Large intestine (tissue), 12 donors: ENCODE data around the gene GUCD1. TPM values are rescaled to one million over a fixed set of nuclear protein-coding genes. Genes with fewer than 3 reads are reported as not detected.
"Not testable (repeated sequence)": the region's sequence is repeated elsewhere in the genome, so short reads cannot be mapped to it uniquely, and the experiment has no call there.

Source experiments
- DNase-seq, 2 donors: peaks; one replicate each; pipeline versions ENCODE4 v3.0.0 to v3.0.0-alpha.2; 2013
- H3K27ac ChIP-seq: one replicate; pipeline ENCODE4 v1.5.1; 2013; ENCODE audit warnings: low read length
- H3K27me3 ChIP-seq: 2 replicates; pipeline ENCODE4 v1.6.1; 2013; ENCODE audit warnings: low read length; ENCODE audit not compliant: control insufficient read depth, insufficient read depth
- H3K36me3 ChIP-seq: 2 replicates; pipeline ENCODE4 v1.6.1; 2013; ENCODE audit warnings: low read length; ENCODE audit not compliant: control insufficient read depth, insufficient read depth
- H3K4me1 ChIP-seq: one replicate; pipeline ENCODE4 v1.6.1; 2013; ENCODE audit warnings: low read length; ENCODE audit not compliant: control insufficient read depth, insufficient read depth
- H3K4me3 ChIP-seq: one replicate; pipeline ENCODE4 v1.5.1; 2013; ENCODE audit warnings: low read length
- H3K9me3 ChIP-seq: one replicate; pipeline ENCODE4 v1.6.1; 2013; ENCODE audit warnings: mild to moderate bottlenecking, low read depth, low read length, moderate library complexity; ENCODE audit not compliant: control insufficient read depth
- WGBS: methylation state at CpG from one replicate; pipeline ENCODE4 v1.1.5; 2013; ENCODE audit warnings: low lambda C conversion rate; ENCODE audit not compliant: insufficient coverage; 5-methylcytosine and 5-hydroxymethylcytosine counted together
- long read RNA-seq, 11 donors: transcript quantifications; one replicate each; lab custom pipeline, GENCODE V29; 2026
- polyA plus RNA-seq: library from polyadenylated mRNA; unstranded; fragments of 120-200 nt; gene quantifications from one replicate; pipeline ENCODE4 v1.2.1, GENCODE V29; 2013

The GUCD1 gene
- polyA plus RNA-seq, result 140 TPM
- long read RNA-seq, donor 1, partial matches to known transcripts, result 0 of 10 reads
- long read RNA-seq, donor 1, other reads (novel, unspliced or antisense), result 0 of 10 reads
- long read RNA-seq, donor 2, transcript GUCD1-212 (2 exons, 510 nt), result minor isoform, 5 of 512 reads
- long read RNA-seq, donor 2, transcript GUCD1-203 (6 exons, 1,606 nt), result minor isoform, 5 of 512 reads
- long read RNA-seq, donor 2, transcript GUCD1-206 (6 exons, 3,613 nt), result major isoform, 14 of 512 reads
- long read RNA-seq, donor 2, partial matches to known transcripts, result 473 of 512 reads
- long read RNA-seq, donor 2, other reads (novel, unspliced or antisense), result 13 of 512 reads
- long read RNA-seq, donor 3, transcript GUCD1-206 (6 exons, 3,613 nt), result major isoform, 19 of 562 reads
- long read RNA-seq, donor 3, transcript GUCD1-212 (2 exons, 510 nt), result minor isoform, 9 of 562 reads
- long read RNA-seq, donor 3, partial matches to known transcripts, result 242 of 562 reads
- long read RNA-seq, donor 3, other reads (novel, unspliced or antisense), result 289 of 562 reads
- long read RNA-seq, donor 4, partial matches to known transcripts, result 0 of 3 reads
- long read RNA-seq, donor 4, other reads (novel, unspliced or antisense), result 0 of 3 reads
- long read RNA-seq, donor 5, transcript GUCD1-206 (6 exons, 3,613 nt), result major isoform, 6 of 12 reads
- long read RNA-seq, donor 5, partial matches to known transcripts, result 0 of 12 reads
- long read RNA-seq, donor 5, other reads (novel, unspliced or antisense), result 0 of 12 reads
- long read RNA-seq, donor 6, transcript GUCD1-212 (2 exons, 510 nt), result major isoform, 12 of 413 reads
- long read RNA-seq, donor 6, transcript GUCD1-206 (6 exons, 3,613 nt), result minor isoform, 7 of 413 reads
- long read RNA-seq, donor 6, partial matches to known transcripts, result 386 of 413 reads
- long read RNA-seq, donor 6, other reads (novel, unspliced or antisense), result 0 of 413 reads
- long read RNA-seq, donor 7, transcript GUCD1-206 (6 exons, 3,613 nt), result major isoform, 6 of 40 reads
- long read RNA-seq, donor 7, transcript GUCD1-212 (2 exons, 510 nt), result minor isoform, 5 of 40 reads
- long read RNA-seq, donor 7, partial matches to known transcripts, result 25 of 40 reads
- long read RNA-seq, donor 7, other reads (novel, unspliced or antisense), result 0 of 40 reads
- long read RNA-seq, donor 8, transcript GUCD1-212 (2 exons, 510 nt), result minor isoform, 10 of 428 reads
- long read RNA-seq, donor 8, transcript GUCD1-206 (6 exons, 3,613 nt), result major isoform, 14 of 428 reads
- long read RNA-seq, donor 8, partial matches to known transcripts, result 398 of 428 reads
- long read RNA-seq, donor 8, other reads (novel, unspliced or antisense), result 0 of 428 reads
- long read RNA-seq, donor 9, partial matches to known transcripts, result 23 of 34 reads
- long read RNA-seq, donor 9, other reads (novel, unspliced or antisense), result 0 of 34 reads
- long read RNA-seq, donor 10, transcript GUCD1-212 (2 exons, 510 nt), result minor isoform, 8 of 366 reads
- long read RNA-seq, donor 10, transcript GUCD1-206 (6 exons, 3,613 nt), result major isoform, 11 of 366 reads
- long read RNA-seq, donor 10, partial matches to known transcripts, result 330 of 366 reads
- long read RNA-seq, donor 10, other reads (novel, unspliced or antisense), result 14 of 366 reads
- long read RNA-seq, donor 11, transcript GUCD1-206 (6 exons, 3,613 nt), result major isoform, 9 of 53 reads
- long read RNA-seq, donor 11, partial matches to known transcripts, result 41 of 53 reads
- long read RNA-seq, donor 11, other reads (novel, unspliced or antisense), result 0 of 53 reads

DNA sequence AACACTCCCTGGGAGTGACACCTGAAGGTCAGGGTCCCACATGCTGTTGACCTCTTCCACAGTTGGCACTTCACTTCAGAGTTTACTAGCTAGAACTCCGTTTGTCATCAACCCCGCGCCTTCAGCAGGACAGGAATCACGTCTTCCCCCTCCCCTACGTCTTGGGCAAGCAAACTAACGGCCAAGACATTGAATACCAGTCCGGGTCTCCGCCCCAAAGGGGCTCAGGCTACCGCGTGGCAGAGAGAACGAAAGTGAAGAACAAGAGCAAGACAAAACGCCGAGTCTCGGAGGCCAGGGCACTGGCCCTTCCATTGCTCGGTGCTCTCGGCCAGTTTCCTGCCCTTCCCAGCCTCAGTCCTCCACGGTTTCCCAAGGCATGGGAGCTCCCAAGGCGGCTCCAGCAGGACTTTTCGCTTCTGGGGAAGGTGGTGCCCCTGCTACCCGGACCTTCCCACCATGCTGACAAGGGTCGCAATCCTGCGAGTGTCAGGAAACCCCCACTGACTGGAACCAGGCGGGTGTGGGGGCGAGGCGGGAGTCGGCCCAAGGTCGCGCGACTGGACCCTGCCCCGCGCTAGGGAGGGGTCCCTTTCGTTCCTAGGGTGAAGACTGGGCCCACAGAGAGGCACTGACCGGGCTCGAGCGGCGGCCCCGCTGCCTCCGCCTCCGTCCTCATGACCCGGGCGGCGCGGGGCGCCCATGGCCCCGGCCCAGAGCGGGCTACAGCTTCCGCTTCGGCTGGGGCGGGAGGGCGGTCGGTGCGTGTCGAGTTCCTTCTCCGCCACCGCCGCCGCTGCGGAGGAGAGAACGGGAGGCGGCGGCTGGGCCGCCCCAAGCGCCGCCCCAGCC, at the start of gene GUCD1:
Gene GUCD1, minus strand, starts transcription at position 826 of the 852 bp plus-strand sequence. Its CDS starts 147 bp downstream, at position 679.
- H3K4me1 ChIP-seq, result peaks cover 48% of the 10 kb centered on the region
- H3K27ac ChIP-seq, result peak within 1 kb of the TSS; percentile 96
- H3K4me3 ChIP-seq, result peak within 1 kb of the TSS; percentile 93
- WGBS, result no CpG with 5 or more reads among the region's 64 CpGs
- H3K9me3 ChIP-seq, result no peaks in the 10 kb centered on the region
- peaks cover 44% of the 10 kb centered on the region for H3K36me3 ChIP-seq
- peak in 1 of 2 donors; percentile 35 for DNase-seq
- no peaks in the 10 kb centered on the region for H3K27me3 ChIP-seq

DNA sequence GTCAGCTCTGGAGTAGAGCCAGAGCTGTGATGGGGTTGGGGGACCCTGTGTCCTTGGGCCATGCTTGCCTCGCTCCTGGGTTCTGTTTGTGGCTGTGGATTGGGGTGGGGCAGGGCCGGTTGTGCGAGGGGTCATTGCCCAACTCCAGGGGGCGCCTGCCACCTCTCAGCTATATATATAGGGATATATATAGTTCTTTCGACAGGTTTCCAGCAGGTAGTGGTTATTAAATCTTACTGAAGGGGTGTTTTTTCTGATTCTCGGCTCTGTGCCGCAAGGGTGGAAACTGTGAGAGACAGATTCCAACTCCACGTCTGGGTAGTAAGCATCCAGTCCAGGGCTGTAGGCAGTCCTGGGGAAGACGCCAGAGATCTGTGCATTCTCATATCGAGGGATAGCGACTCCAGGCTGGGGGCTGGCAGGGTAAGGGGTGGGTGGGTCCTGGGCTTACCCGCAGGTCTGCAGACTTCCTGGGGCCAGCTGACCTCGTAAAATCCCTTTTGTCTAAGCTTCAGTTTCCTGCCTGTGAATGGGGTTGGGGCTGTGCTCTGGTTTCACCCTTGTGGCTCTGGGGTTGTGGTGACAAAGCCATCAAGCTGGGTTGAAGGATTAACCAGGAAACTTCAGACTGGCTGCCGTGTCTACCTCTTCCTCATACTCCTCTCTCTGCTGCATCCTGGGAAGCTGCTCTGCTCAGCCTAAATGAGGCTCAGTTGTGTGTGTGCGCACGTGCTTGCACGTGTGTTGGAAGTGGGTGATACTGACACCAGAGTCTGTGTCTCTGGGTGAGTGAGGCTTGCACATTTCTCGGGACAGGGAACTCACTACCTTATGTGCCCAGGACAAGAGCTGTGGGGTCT, 49.1 kb upstream of the GUCD1 start:
- peak in 1 of 2 donors; percentile 42 for DNase-seq

DNA sequence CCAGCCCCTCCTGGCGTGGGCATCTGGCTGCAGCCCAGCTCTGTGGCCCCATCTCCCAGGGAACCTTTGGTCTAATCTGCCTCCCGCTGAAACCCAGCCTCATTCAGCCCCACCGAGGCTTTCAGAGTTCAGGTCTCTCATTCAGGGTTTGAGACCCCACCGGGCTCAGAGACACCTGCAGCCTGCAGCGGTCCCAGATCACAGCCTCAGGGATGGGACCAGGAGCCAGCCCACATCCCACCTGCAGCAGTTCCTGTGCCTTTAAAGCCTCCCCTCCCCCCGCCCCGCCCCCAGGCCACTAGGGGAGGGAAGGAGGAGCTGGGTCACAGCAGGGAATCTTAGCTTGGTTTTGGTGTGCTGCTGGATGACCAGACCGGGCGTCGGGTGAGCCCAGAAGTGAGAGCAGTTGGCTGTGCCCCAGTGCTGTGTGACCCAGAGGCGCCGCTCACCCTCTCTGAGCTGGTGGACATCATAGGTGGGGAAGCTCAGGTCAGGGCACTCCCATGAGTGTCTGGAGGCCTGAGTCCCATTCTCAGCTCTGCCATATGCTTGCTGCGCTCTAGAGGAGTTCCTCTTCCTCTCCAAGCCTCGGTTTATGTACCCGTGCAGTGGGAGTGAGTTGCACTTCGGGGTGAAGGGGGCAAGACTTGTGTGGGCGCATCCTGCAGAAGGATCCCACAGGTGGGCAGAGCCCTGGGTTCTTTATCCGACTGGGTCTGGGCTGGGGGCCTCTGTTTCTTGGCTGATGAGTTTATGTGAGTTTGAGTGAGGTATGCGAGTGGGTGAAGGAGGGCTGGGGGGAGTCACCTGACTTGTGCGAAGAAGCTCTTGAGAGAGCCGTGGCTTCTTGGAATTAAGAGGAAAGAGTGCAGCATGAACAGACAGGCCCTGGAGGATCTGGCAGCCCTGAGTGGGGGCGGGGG, 48.2 kb upstream of the GUCD1 start, which contains the start of gene GGT1:
Gene GGT1, plus strand, starts transcription at position 347 of the 923 bp plus-strand sequence. CDS start 7,889 bp downstream, outside the sequence.
- no CpG with 5 or more reads among the region's 22 CpGs for WGBS
- peaks cover 26% of the 10 kb centered on the region for H3K4me1 ChIP-seq
- peak within 1 kb of the TSS; percentile 62 for H3K4me3 ChIP-seq
- peak within 1 kb of the TSS; percentile 92 for H3K27ac ChIP-seq
- H3K36me3 ChIP-seq, H3K27me3 ChIP-seq, H3K9me3 ChIP-seq: not testable (repeated sequence)
- peak in 1 of 2 donors; percentile 29 for DNase-seq

More for the DNA sequence above, 49.1 kb upstream of the GUCD1 start:
- peak overlapping the region; percentile 62 for H3K4me3 ChIP-seq
- not testable (repeated sequence) for H3K36me3 ChIP-seq, H3K9me3 ChIP-seq, H3K27me3 ChIP-seq
- WGBS, result no CpG with 5 or more reads among the region's 18 CpGs
- peaks cover 26% of the 10 kb centered on the region for H3K4me1 ChIP-seq
- H3K27ac ChIP-seq, result peak overlapping the region; percentile 92

DNA sequence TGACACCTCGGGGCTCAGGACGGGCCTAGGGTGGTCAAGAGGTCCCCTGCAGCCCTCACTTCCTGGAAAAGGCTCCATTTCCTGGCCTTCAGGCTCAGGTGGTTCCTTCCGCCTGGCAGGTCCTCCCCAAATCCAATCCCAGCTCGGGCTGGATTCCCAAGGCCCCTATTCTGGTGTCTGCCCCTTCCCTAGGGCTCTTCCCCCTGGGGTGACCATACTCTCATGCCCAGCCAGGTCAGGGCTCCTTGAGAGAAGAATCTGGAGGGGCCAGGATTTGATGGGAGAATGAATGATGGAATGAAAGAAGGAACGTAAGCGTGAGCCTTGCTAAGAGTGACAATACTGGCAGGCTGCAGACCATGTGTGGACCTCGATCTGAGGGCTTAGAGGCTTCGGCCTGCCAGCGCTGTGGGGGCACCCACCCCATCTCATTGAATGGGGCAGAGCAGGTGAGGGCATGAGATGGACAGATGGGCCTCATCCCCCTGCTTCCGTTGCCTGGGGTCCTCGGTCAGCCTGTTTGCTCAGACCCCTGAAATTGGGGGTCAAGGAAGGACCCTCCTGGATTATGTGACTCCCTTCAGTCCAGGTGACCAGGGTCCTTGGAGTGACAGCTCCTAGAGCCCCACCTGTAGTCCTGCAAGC, 47.3 kb upstream of the GUCD1 start:
- not testable (repeated sequence) for H3K4me3 ChIP-seq, H3K9me3 ChIP-seq, DNase-seq, H3K36me3 ChIP-seq, H3K27me3 ChIP-seq
- WGBS, result no CpG with 5 or more reads among the region's 11 CpGs
- Histone ChIP-seq H3K4me1 (peaks cover 26% of the 10 kb centered on the region), H3K27ac (peak overlapping the region; percentile 92)

DNA sequence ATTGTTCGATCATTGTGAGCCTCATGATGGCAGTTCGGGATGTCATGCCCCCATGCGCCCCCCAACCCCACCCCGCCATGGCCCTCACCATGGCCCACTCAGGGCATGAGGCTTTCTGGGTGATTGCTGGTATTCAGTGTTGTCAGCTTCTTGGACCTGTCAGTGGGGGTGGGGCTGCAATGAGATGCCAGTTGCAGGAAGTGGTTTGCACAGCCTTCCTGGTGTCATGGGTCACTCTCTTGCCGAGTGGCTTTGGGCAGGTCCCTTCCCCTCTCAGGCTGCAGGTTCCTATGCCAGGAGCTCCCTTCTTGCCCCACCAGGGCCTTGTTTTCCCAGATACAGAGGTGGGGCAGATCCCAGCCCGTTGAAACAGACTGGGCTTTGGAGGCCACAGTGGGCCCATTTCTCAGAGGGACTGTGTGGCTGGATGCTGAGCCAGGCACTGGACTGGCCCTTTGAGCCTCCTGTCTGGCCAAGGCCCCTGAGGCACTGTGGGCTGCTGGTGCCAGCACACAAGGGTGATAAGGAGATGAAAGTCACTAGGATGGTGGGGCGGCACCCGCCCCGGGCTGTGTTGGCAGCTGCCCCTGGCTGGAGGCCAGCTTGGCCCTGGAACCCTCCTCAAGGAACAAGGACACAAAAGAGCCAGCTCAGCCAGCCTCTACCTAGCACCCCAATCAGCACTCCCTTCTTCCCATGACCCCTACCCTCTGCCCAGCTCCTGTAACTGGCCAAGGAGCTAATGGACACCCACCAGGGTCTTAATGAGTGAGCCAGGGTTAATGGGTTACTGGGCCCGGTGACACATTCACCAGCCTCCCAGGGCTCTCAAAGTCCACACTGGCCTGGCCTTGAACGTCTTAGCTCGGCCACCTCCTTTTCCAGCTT, 46.5 kb upstream of the GUCD1 start:
- no CpG with 5 or more reads among the region's 12 CpGs for WGBS

DNA sequence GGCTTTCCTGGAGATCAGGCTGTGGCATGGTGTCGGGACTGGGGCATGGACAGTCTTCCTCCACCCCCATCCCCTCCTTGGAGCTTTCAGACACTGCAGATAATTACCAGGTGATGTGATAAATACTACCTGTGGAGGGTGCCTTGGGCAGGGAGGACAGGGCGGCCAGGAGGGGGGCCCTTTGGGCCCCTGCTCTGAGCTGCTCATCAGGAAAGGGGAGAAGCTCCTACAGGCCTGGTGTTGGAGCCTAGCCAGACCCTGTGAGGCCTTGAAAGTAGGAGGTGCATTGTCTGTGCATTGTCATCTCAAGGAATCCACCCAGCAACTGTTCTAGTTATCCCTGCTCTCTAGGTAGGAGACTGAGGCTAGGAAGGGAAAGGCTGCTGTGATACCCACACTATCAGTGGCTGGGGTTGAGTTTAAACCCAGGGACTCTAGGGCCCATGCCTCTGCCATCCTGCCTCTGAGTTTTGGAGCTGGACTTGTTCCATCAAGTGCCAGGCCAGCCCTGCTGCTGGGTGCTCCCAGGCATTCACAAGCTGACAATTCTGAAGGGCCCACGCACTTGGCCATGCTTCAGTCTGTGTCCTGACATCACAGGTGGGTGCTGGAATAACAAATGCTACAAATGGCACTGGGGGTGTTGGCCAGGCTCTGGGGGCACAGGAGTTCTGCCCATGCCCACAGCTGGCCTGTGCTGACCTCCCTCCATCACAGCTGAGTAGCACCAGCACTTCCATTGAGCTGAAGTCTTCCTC, 45.2 kb upstream of the GUCD1 start:
- no CpG with 5 or more reads among the region's 3 CpGs for WGBS
- peaks cover 26% of the 10 kb centered on the region for H3K4me1 ChIP-seq
- H3K27ac ChIP-seq, result not testable (repeated sequence)

More for the DNA sequence above, 46.5 kb upstream of the GUCD1 start:
- peak; percentile 72 to 84 for DNase-seq
- no peaks in the 10 kb centered on the region for H3K27me3 ChIP-seq
- no peak overlapping the region for H3K4me3 ChIP-seq
- peaks cover 26% of the 10 kb centered on the region for H3K4me1 ChIP-seq
- peak overlapping the region; percentile 92 for H3K27ac ChIP-seq
- H3K9me3 ChIP-seq, result no peaks in the 10 kb centered on the region
- no peaks in the 10 kb centered on the region for H3K36me3 ChIP-seq

More for the DNA sequence above, 45.2 kb upstream of the GUCD1 start:
- not testable (repeated sequence) for DNase-seq, H3K4me3 ChIP-seq, H3K9me3 ChIP-seq, H3K27me3 ChIP-seq, H3K36me3 ChIP-seq
